Adipocyte (in vitro differentiated cells): ENCODE data around the gene HEPHL1.

Experiments
- DNase-seq: peaks from one replicate; pipeline ENCODE4 v3.0.0-alpha.2; 2015; ENCODE audit warnings: low read depth
- H3K27me3 ChIP-seq: replicated peaks from 2 replicates; pipeline ENCODE4 v1.7.0; 2013; ENCODE audit warnings: mild to moderate bottlenecking, low read length, moderate library complexity; ENCODE audit not compliant: control insufficient read depth, insufficient read depth
- H3K36me3 ChIP-seq: 2 replicates; pipeline ENCODE4 v1.7.0; 2013; ENCODE audit warnings: low read length, mild to moderate bottlenecking, moderate library complexity; ENCODE audit not compliant: control insufficient read depth, insufficient read depth, severe bottlenecking
- H3K4me1 ChIP-seq: 2 replicates; pipeline ENCODE4 v1.7.0; 2013; ENCODE audit warnings: mild to moderate bottlenecking, low read length, moderate library complexity; ENCODE audit not compliant: control insufficient read depth, insufficient read depth
- H3K4me3 ChIP-seq: 2 replicates; pipeline ENCODE4 v1.7.0; 2013; ENCODE audit warnings: mild to moderate bottlenecking, low read length, moderate library complexity
- H3K9ac ChIP-seq: 2 replicates; pipeline ENCODE4 v1.7.0; 2013; ENCODE audit warnings: mild to moderate bottlenecking, low read length, moderate library complexity
- H3K9me3 ChIP-seq: 2 replicates; pipeline ENCODE4 v1.7.0; 2013; ENCODE audit warnings: mild to moderate bottlenecking, low read length, moderate library complexity; ENCODE audit not compliant: control insufficient read depth

The HEPHL1 gene

GRCh38 chr11:94025690-94026394, 4.7 kb downstream of the HEPHL1 start:
- Histone ChIP-seq H3K27me3 (no peaks in the 10 kb centered on the region), H3K36me3 (no peaks in the 10 kb centered on the region), H3K9me3 (peaks cover 4% of the 10 kb centered on the region), H3K9ac (no peak overlapping the region), H3K4me3 (no peak overlapping the region), H3K4me1 (no peaks in the 10 kb centered on the region)
- DNase-seq, result no peak

- no peak overlapping the region for H3K4me3 ChIP-seq
- no peak for DNase-seq
- H3K9me3 ChIP-seq, result peaks cover 4% of the 10 kb centered on the region
- H3K27me3 ChIP-seq, result no peaks in the 10 kb centered on the region
- H3K36me3 ChIP-seq, result no peaks in the 10 kb centered on the region
- H3K9ac ChIP-seq, result no peak overlapping the region
- H3K4me1 ChIP-seq, result no peaks in the 10 kb centered on the region
Observed at GRCh38 chr11:94027210-94027609, 6.1 kb downstream of the HEPHL1 start.

- Histone ChIP-seq H3K9me3 (peaks cover 4% of the 10 kb centered on the region), H3K36me3 (no peaks in the 10 kb centered on the region)
- DNase-seq, result peak; percentile 52
Observed at GRCh38 chr11:94028436-94028835, 7.3 kb downstream of the HEPHL1 start.

GRCh38 chr11:94030059-94030458, 8.9 kb downstream of the HEPHL1 start:
- H3K4me1 ChIP-seq, result no peaks in the 10 kb centered on the region
- H3K27me3 ChIP-seq, result no peaks in the 10 kb centered on the region
- no peak for DNase-seq
- peaks cover 4% of the 10 kb centered on the region for H3K9me3 ChIP-seq
- no peak overlapping the region for H3K4me3 ChIP-seq
- no peak overlapping the region for H3K9ac ChIP-seq
- no peaks in the 10 kb centered on the region for H3K36me3 ChIP-seq

More at GRCh38 chr11:94028436-94028835, 7.3 kb downstream of the HEPHL1 start:
- no peak overlapping the region for H3K4me3 ChIP-seq
- no peaks in the 10 kb centered on the region for H3K27me3 ChIP-seq
- no peak overlapping the region for H3K9ac ChIP-seq
- no peaks in the 10 kb centered on the region for H3K4me1 ChIP-seq

GRCh38 chr11:94031625-94032024, 10.5 kb downstream of the HEPHL1 start:
- no peaks in the 10 kb centered on the region for H3K27me3 ChIP-seq
- no peak overlapping the region for H3K9ac ChIP-seq
- no peaks in the 10 kb centered on the region for H3K9me3 ChIP-seq
- no peaks in the 10 kb centered on the region for H3K4me1 ChIP-seq
- no peaks in the 10 kb centered on the region for H3K36me3 ChIP-seq
- DNase-seq, result no peak
- no peak overlapping the region for H3K4me3 ChIP-seq

- Histone ChIP-seq H3K9ac (no peak overlapping the region), H3K36me3 (no peaks in the 10 kb centered on the region), H3K9me3 (no peaks in the 10 kb centered on the region), H3K4me3 (no peak overlapping the region), H3K27me3 (no peaks in the 10 kb centered on the region), H3K4me1 (no peaks in the 10 kb centered on the region)
- no peak for DNase-seq
Observed at GRCh38 chr11:94032066-94032465, 10.9 kb downstream of the HEPHL1 start.

- no peaks in the 10 kb centered on the region for H3K36me3 ChIP-seq
- H3K4me3 ChIP-seq, result no peak overlapping the region
- no peaks in the 10 kb centered on the region for H3K27me3 ChIP-seq
- no peak overlapping the region for H3K9ac ChIP-seq
- H3K4me1 ChIP-seq, result no peaks in the 10 kb centered on the region
- no peaks in the 10 kb centered on the region for H3K9me3 ChIP-seq
- no peak for DNase-seq
Observed at GRCh38 chr11:94032725-94033124, 11.6 kb downstream of the HEPHL1 start.

GRCh38 chr11:94034207-94034606, 13.1 kb downstream of the HEPHL1 start:
- no peaks in the 10 kb centered on the region for H3K9me3 ChIP-seq
- DNase-seq, result no peak
- no peaks in the 10 kb centered on the region for H3K27me3 ChIP-seq
- no peak overlapping the region for H3K9ac ChIP-seq
- no peaks in the 10 kb centered on the region for H3K4me1 ChIP-seq
- no peak overlapping the region for H3K4me3 ChIP-seq
- H3K36me3 ChIP-seq, result no peaks in the 10 kb centered on the region

GRCh38 chr11:94036096-94036495, 14.9 kb downstream of the HEPHL1 start:
- DNase-seq, result no peak

GRCh38 chr11:94043241-94043640, 22.1 kb downstream of the HEPHL1 start:
- Histone ChIP-seq H3K4me3 (no peak overlapping the region), H3K9ac (no peak overlapping the region), H3K27me3 (peaks cover 9% of the 10 kb centered on the region), H3K36me3 (no peaks in the 10 kb centered on the region), H3K4me1 (no peaks in the 10 kb centered on the region), H3K9me3 (no peaks in the 10 kb centered on the region)
- DNase-seq, result no peak

More at GRCh38 chr11:94036096-94036495, 14.9 kb downstream of the HEPHL1 start:
- no peaks in the 10 kb centered on the region for H3K9me3 ChIP-seq
- H3K4me3 ChIP-seq, result no peak overlapping the region
- H3K4me1 ChIP-seq, result no peaks in the 10 kb centered on the region
- no peaks in the 10 kb centered on the region for H3K36me3 ChIP-seq
- no peaks in the 10 kb centered on the region for H3K27me3 ChIP-seq
- no peak overlapping the region for H3K9ac ChIP-seq

GRCh38 chr11:94046796-94047195, 25.6 kb downstream of the HEPHL1 start:
- no peak overlapping the region for H3K4me3 ChIP-seq

More at GRCh38 chr11:94046796-94047195, 25.6 kb downstream of the HEPHL1 start:
- Histone ChIP-seq H3K4me1 (no peaks in the 10 kb centered on the region), H3K9ac (no peak overlapping the region), H3K9me3 (peaks cover under 1% of the 10 kb centered on the region), H3K36me3 (no peaks in the 10 kb centered on the region), H3K27me3 (peaks cover 9% of the 10 kb centered on the region)
- no peak for DNase-seq
